Nephron (organoid): ENCODE measurements around the gene SORT1.
A peak's percentile ranks its signal among the peaks of the same experiment; 100 is the strongest.

Source experiments
- H3K27ac Mint-ChIP-seq, 3 experiments: 2 replicates each; pipeline ENCODE4 v1.8.0; 2020; ENCODE audit warnings: mixed read lengths in 3 of 3, mild to moderate bottlenecking in 2 of 3, moderate library complexity in 1 of 3
- H3K27me3 Mint-ChIP-seq: 2 replicates; pipeline ENCODE4 v1.8.0; 2021; ENCODE audit warnings: low read depth, mild to moderate bottlenecking, moderate library complexity, mixed read lengths
- H3K36me3 Mint-ChIP-seq: 2 replicates; pipeline ENCODE4 v1.8.0; 2020; ENCODE audit warnings: low read depth, mixed read lengths
- H3K4me1 Mint-ChIP-seq: 2 replicates; pipeline ENCODE4 v1.8.0; 2020; ENCODE audit warnings: mixed read lengths
- H3K4me3 Mint-ChIP-seq, 3 experiments: 2 replicates each; pipeline ENCODE4 v1.8.0; 2020; ENCODE audit warnings: mild to moderate bottlenecking in 3 of 3, mixed read lengths in 3 of 3, moderate library complexity in 2 of 3
- H3K9me3 Mint-ChIP-seq: 2 replicates; pipeline ENCODE4 v1.8.0; 2020; ENCODE audit warnings: mixed read lengths
- TF ChIP-seq, protein P1 (sequence below), 3 experiments: fragments of 200-600 bp; sonication (generic); IDR thresholded peaks; one replicate each; pipeline ENCODE4 v1.5.0; 2021; ENCODE audit warnings: antibody characterized with exemption in 3 of 3; ENCODE audit not compliant: unreplicated experiment in 3 of 3

The SORT1 gene

DNA sequence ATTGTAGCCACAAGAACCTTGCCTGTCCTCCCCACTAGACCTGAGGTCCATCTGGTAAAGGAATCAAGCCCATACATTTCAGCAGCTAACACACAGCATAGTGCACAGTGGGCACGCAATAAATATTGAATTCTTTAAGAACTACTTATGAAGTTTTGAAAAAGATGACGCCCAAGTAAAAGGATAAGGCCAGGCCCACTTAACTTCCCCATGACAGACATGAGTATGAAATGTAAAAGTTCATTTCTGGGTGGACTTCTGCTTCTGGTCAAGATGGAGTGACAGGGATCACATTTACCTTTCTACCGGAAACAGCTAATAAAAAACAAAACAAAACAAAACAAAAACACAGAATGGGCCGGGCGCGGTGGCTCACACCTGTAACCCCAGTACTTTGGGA lies 25.4 kb downstream of the SORT1 start:
- H3K36me3 Mint-ChIP-seq = peaks cover under 1% of the 10 kb centered on the region
- no peak overlapping the region for H3K4me3 Mint-ChIP-seq
- peaks cover 39% of the 10 kb centered on the region for H3K4me1 Mint-ChIP-seq
- H3K27me3 Mint-ChIP-seq = no peaks in the 10 kb centered on the region
- peak overlapping the region in 2 of 3 experiments; percentile 5 to 22 for H3K27ac Mint-ChIP-seq
- TF ChIP-seq, protein P1, sequence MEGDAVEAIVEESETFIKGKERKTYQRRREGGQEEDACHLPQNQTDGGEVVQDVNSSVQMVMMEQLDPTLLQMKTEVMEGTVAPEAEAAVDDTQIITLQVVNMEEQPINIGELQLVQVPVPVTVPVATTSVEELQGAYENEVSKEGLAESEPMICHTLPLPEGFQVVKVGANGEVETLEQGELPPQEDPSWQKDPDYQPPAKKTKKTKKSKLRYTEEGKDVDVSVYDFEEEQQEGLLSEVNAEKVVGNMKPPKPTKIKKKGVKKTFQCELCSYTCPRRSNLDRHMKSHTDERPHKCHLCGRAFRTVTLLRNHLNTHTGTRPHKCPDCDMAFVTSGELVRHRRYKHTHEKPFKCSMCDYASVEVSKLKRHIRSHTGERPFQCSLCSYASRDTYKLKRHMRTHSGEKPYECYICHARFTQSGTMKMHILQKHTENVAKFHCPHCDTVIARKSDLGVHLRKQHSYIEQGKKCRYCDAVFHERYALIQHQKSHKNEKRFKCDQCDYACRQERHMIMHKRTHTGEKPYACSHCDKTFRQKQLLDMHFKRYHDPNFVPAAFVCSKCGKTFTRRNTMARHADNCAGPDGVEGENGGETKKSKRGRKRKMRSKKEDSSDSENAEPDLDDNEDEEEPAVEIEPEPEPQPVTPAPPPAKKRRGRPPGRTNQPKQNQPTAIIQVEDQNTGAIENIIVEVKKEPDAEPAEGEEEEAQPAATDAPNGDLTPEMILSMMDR (IDR thresholded peaks at IDR 0.05; ENCODE audit: unreplicated experiment in 3 of 3) = no peak
- no peaks in the 10 kb centered on the region for H3K9me3 Mint-ChIP-seq

DNA sequence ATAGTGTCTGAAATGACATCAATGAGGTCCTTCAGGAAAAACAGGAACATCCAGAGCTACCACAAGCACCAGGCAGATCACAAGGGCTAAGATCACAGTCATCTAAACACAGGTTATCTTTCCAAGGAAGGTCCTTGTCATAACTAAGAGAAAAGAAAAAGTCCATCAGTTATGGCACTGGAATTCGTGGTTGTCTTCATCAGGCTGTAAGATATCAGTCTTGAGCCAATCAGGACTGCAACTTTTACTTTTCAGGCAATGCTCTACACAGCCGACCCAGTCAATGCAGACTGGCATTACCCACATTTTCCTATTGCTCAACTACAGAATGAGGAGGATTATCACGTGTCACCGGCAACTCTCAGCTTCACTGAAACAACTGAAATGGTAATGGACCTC lies 26.4 kb downstream of the SORT1 start:
- TF ChIP-seq, protein P1 (IDR thresholded peaks at IDR 0.05; ENCODE audit: unreplicated experiment in 3 of 3) = no peak
- no peaks in the 10 kb centered on the region for H3K9me3 Mint-ChIP-seq
- no peak overlapping the region for H3K4me3 Mint-ChIP-seq
- H3K27me3 Mint-ChIP-seq = no peaks in the 10 kb centered on the region
- peaks cover 39% of the 10 kb centered on the region for H3K4me1 Mint-ChIP-seq
- H3K27ac Mint-ChIP-seq = peak overlapping the region; percentile 19 to 81 (median 75)
- H3K36me3 Mint-ChIP-seq = peaks cover 10% of the 10 kb centered on the region

DNA sequence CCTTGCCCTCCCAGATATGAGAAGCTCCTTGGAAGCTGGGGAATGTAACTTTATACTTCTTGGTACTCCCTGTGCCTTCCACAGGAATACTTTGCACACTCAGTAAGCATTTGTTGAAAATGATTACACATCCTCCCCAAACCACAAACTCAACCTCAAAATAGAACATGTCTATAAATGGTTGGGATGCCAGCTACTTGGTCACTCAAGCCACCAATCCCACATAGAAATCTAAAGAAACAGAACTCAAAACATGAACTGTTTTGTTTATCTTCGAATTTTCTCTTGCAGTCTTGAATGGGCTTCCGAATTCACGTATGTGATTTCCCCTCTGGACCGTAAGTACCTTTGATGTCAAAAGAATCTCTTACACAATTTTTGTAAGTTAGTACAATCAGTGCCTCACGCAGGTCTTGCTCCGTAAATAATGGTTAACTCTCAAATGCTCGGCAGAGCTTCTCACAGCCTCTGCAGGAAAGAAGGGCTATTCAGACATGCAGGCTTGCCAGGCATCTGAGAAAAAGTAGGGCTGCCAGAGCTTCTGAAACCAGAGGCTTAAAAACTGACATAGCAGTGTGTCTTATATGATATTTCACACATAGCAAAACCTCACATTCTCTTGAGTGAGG lies 26.9 kb downstream of the SORT1 start:
- H3K4me1 Mint-ChIP-seq = peaks cover 37% of the 10 kb centered on the region
- H3K27ac Mint-ChIP-seq = peak overlapping the region; percentile 19 to 81 (median 75)
- H3K27me3 Mint-ChIP-seq = no peaks in the 10 kb centered on the region
- H3K36me3 Mint-ChIP-seq = peaks cover 15% of the 10 kb centered on the region
- TF ChIP-seq, protein P1 (IDR thresholded peaks at IDR 0.05; ENCODE audit: unreplicated experiment in 3 of 3) = no peak
- H3K9me3 Mint-ChIP-seq = no peaks in the 10 kb centered on the region
- H3K4me3 Mint-ChIP-seq = peak overlapping the region in 1 of 3 experiments; percentile 13

DNA sequence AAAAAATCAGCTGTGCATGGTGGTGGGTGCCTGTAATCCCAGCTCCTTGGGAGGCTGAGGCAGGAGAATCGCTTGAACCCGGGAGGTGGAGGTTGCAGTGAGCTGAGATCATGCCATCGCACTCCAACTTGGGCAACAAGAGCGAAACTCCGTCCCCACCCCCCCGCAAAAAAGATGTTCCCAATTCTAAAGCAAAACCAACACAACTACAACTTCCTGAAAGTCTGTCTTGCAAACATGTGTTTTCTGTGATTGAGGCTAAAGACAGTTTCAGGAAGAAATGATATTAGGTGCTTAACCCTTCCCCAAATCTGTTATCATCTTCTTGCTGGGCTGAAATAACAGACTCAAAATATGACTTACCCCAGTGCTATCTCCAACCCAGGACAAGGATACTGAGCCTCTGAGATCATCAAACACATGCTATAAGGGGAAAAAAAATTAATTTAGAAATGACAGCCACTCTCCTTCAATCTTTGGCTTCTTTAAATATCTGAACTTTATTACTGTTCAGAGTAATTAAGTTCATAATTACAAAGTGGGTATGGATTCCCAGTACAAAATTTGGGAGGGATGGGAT lies 28.5 kb downstream of the SORT1 start:
- TF ChIP-seq, protein P1 (IDR thresholded peaks at IDR 0.05; ENCODE audit: unreplicated experiment in 3 of 3) = no peak
- no peaks in the 10 kb centered on the region for H3K9me3 Mint-ChIP-seq
- H3K27ac Mint-ChIP-seq = peak overlapping the region in 1 of 3 experiments; percentile 18
- H3K27me3 Mint-ChIP-seq = no peaks in the 10 kb centered on the region
- H3K4me1 Mint-ChIP-seq = peaks cover 33% of the 10 kb centered on the region
- no peak overlapping the region for H3K4me3 Mint-ChIP-seq
- peaks cover 15% of the 10 kb centered on the region for H3K36me3 Mint-ChIP-seq

DNA sequence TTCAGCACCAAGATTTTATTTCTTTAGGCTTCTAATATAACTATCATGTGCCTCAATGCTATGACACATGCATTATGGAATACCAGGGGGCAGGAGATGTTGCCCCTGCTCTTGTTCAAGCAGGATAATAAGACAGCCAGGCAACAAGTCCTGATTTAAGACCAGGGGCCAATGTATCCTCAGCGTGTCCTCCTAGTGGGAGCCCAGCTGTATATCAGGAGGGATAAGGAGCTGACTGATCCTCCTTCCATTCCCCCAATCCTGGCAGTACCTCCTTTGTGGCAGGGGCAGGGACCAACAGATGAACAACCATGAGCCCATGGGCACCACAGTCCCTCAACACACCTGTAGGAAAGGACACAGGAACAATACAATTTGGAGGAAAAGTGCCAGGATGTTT lies 29.3 kb downstream of the SORT1 start:
- H3K4me3 Mint-ChIP-seq = no peak overlapping the region
- peaks cover 15% of the 10 kb centered on the region for H3K36me3 Mint-ChIP-seq
- H3K9me3 Mint-ChIP-seq = no peaks in the 10 kb centered on the region
- H3K27ac Mint-ChIP-seq = no peak overlapping the region
- H3K27me3 Mint-ChIP-seq = no peaks in the 10 kb centered on the region
- TF ChIP-seq, protein P1 (IDR thresholded peaks at IDR 0.05; ENCODE audit: unreplicated experiment in 3 of 3) = no peak
- H3K4me1 Mint-ChIP-seq = peaks cover 33% of the 10 kb centered on the region

DNA sequence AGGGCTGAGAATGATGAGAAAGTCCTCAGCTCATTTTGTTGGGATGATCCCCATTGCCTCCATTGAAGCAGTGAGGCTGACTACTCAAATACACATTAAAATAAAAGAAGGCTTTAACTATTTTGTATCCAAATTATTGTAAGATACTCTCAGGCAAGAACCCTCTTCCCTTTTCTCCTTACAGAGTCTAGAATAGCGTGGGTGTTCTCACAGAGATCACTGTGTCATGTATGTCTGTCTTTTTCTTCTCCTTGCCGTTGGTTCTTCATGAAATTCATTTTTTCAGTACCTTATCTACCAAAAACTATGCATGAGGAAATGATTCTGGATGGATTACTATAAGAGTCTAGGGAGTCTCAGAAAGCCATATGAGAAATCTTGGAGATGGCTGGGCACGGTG lies 30.1 kb downstream of the SORT1 start:
- Mint-ChIP-seq H3K4me3 (no peak overlapping the region), H3K36me3 (peaks cover 15% of the 10 kb centered on the region), H3K4me1 (peaks cover 27% of the 10 kb centered on the region), H3K27me3 (no peaks in the 10 kb centered on the region), H3K9me3 (no peaks in the 10 kb centered on the region), H3K27ac (no peak overlapping the region)
- TF ChIP-seq, protein P1 (IDR thresholded peaks at IDR 0.05; ENCODE audit: unreplicated experiment in 3 of 3) = no peak
